Nephron progenitor cell (in vitro differentiated cells): ENCODE results near the gene SMG1.

ENCODE experiments used
- DNase-seq: peaks from one replicate; pipeline ENCODE4 v3.0.0; 2021
- H3K27ac Mint-ChIP-seq: 2 replicates; pipeline ENCODE4 v1.8.0; 2021; ENCODE audit warnings: mild to moderate bottlenecking, moderate library complexity, mixed read lengths
- H3K27me3 Mint-ChIP-seq: 2 replicates; pipeline ENCODE4 v1.8.0; 2021; ENCODE audit warnings: mild to moderate bottlenecking, low read depth, mixed read lengths; ENCODE audit not compliant: poor library complexity
- H3K36me3 Mint-ChIP-seq: 2 replicates; pipeline ENCODE4 v1.8.0; 2021; ENCODE audit warnings: low read depth, mixed read lengths
- H3K4me1 Mint-ChIP-seq: 2 replicates; pipeline ENCODE4 v1.8.0; 2021; ENCODE audit warnings: mixed read lengths
- H3K4me3 Mint-ChIP-seq: 2 replicates; pipeline ENCODE4 v1.8.0; 2021; ENCODE audit warnings: mild to moderate bottlenecking, moderate library complexity, mixed read lengths
- H3K9me3 Mint-ChIP-seq: 2 replicates; pipeline ENCODE4 v1.8.0; 2021; ENCODE audit warnings: mild to moderate bottlenecking, moderate library complexity, mixed read lengths
- TF ChIP-seq, protein P1 (sequence below): fragments of 200-600 bp; sonication (generic); IDR thresholded peaks from 2 replicates; pipeline ENCODE4 v1.5.0; 2021; ENCODE audit warnings: antibody characterized with exemption

SMG1 gene

DNA sequence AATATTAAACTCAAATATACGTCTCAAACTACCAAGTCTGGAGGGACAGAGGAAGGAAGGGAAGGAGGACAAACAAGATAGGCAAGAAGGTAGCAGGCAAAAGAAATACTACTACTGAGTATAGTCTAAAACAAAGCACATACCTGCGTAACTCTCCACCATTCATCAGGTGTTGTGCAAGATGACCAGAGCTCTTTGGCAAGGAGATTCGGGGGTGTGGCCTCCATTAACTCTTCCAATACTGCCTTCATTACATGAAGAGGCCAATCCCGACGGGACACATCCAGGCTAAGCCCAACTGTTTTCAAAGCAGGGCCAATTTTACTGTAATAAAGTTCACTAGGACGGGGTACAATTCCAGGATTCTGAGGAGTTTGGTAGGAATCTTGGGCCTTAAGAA lies 86.7 kb downstream of the SMG1 start:
- Mint-ChIP-seq H3K27me3 (no peaks in the 10 kb centered on the region), H3K9me3 (no peaks in the 10 kb centered on the region), H3K27ac (no peak overlapping the region), H3K4me1 (no peaks in the 10 kb centered on the region), H3K4me3 (no peak overlapping the region), H3K36me3 (peaks cover 93% of the 10 kb centered on the region)
- TF ChIP-seq, protein P1, sequence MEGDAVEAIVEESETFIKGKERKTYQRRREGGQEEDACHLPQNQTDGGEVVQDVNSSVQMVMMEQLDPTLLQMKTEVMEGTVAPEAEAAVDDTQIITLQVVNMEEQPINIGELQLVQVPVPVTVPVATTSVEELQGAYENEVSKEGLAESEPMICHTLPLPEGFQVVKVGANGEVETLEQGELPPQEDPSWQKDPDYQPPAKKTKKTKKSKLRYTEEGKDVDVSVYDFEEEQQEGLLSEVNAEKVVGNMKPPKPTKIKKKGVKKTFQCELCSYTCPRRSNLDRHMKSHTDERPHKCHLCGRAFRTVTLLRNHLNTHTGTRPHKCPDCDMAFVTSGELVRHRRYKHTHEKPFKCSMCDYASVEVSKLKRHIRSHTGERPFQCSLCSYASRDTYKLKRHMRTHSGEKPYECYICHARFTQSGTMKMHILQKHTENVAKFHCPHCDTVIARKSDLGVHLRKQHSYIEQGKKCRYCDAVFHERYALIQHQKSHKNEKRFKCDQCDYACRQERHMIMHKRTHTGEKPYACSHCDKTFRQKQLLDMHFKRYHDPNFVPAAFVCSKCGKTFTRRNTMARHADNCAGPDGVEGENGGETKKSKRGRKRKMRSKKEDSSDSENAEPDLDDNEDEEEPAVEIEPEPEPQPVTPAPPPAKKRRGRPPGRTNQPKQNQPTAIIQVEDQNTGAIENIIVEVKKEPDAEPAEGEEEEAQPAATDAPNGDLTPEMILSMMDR, result no peak
- no peak for DNase-seq

DNA sequence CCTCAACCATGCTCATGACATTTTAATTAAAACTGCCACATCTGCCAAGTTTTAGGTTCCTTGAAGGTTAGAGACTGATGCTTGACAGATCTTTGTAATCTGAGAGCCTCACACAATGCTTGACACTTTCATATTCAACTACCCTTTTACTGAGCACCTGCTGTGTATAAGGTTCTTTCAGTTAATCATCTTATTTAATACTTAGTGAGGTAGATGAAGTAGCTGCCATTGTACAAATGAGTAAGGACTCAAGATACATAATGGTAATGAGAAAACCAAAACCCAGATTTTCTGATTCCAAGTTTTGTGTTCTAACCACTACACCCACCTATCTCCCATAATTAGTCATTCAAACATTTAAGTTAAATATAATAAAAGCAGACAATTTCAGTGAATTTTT lies 89.5 kb downstream of the SMG1 start:
- H3K27ac Mint-ChIP-seq, result no peak overlapping the region
- DNase-seq, result no peak
- TF ChIP-seq, protein P1, result no peak
- no peak overlapping the region for H3K4me3 Mint-ChIP-seq
- H3K9me3 Mint-ChIP-seq, result no peaks in the 10 kb centered on the region
- peaks cover 80% of the 10 kb centered on the region for H3K36me3 Mint-ChIP-seq
- no peaks in the 10 kb centered on the region for H3K4me1 Mint-ChIP-seq
- H3K27me3 Mint-ChIP-seq, result no peaks in the 10 kb centered on the region

DNA sequence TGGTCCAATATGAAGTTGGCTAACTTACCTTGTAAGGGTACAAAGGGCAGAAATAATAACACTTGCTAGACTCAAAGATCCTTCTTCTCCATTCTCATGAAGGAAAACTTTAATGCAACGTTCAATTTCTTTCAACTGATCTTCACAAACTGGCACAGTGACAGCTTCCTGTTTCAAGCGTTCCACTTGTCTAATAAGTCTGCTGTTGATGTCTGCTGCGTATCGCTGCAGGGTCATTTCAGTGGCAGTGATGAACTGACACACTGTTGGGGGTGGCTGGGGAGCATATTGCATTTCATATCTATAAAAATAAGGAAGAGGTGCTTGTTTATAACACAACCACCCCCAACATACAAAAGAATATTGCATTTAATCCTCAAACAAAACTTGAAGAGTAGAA lies 91.3 kb downstream of the SMG1 start:
- no peak for DNase-seq
- H3K36me3 Mint-ChIP-seq, result peaks cover 77% of the 10 kb centered on the region
- no peaks in the 10 kb centered on the region for H3K9me3 Mint-ChIP-seq
- no peaks in the 10 kb centered on the region for H3K27me3 Mint-ChIP-seq
- no peaks in the 10 kb centered on the region for H3K4me1 Mint-ChIP-seq
- H3K4me3 Mint-ChIP-seq, result no peak overlapping the region
- peak overlapping the region; percentile 39 for H3K27ac Mint-ChIP-seq
- TF ChIP-seq, protein P1, result no peak

DNA sequence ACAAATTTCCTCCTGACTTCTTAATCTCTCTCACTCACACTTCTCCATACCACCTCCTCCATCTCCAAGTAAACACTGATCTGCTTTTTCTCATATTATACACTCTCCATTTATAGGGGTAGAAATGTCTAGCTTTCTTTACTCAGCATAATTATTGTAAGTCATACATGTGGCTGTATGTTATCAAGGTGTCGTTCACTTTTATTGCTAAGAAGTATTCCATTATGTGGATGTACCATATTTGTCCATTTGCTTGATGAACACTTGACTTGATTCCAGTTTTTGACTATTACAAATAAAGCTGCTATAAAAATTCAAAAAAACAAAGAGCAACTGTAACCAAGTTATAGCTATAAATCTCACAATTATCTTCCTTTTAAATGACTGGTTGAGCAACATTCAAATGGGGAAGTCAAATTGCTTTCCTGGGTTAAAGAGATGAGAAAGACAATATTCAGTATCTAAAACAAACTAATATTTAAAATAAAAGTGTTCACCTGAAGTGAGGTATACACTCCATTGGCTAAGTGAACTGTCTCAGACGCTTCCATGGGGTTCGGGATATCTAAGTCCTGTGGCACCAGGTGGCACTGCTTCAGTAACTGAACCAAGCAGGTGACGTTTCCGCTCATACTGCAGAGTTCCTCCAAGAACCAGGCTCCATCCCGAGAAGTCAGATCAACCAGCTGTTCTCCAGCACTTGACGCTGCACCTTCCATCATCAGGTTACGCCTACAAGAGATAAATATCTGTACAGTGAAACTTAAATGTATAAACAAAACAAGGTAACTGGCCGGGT lies 92.3 kb downstream of the SMG1 start:
- Mint-ChIP-seq H3K4me1 (no peaks in the 10 kb centered on the region), H3K9me3 (no peaks in the 10 kb centered on the region), H3K36me3 (peaks cover 77% of the 10 kb centered on the region), H3K4me3 (no peak overlapping the region), H3K27me3 (no peaks in the 10 kb centered on the region), H3K27ac (no peak overlapping the region)
- TF ChIP-seq, protein P1, result no peak
- DNase-seq, result no peak

DNA sequence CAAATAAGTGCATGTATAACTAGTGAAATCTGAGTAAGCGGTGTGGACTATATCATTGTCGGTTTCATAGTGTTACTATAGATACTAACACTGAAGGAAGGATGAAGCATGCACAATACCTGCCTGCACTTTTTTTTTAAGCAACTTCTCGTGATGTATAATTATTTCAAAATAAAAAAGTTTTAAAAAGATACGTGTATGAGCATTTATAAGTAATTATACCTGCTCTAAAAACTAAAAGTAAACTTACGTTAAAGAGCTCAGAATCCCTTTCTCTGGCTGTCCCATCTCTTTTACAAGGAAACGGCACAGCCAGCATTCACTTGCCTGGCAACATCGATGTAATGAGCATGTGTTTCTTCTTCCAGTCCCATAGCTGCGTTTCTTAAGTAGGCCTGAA lies 93.6 kb downstream of the SMG1 start:
- Mint-ChIP-seq H3K27me3 (no peaks in the 10 kb centered on the region), H3K9me3 (no peaks in the 10 kb centered on the region), H3K36me3 (peaks cover 77% of the 10 kb centered on the region), H3K27ac (no peak overlapping the region), H3K4me1 (no peaks in the 10 kb centered on the region), H3K4me3 (no peak overlapping the region)
- DNase-seq, result no peak
- TF ChIP-seq, protein P1, result no peak

DNA sequence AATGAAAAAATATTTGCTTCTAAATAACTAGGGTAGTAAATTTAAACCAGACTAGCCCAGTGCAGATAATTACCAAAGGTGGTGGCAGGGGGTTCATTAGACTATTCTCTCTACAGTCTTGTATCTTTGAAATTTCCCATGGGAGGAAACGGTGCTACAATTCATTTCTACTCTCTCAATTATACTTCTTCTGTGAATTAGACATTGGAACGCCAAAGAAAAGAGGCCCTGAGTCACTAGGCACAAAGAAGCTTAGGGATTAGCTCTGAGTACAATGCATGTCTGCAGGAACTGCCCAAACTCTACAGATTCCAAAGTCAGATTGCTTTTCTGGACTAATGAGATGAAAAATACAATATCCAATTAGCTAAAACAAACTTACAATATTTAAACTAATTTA lies 94.2 kb downstream of the SMG1 start:
- H3K4me3 Mint-ChIP-seq, result no peak overlapping the region
- H3K27ac Mint-ChIP-seq, result no peak overlapping the region
- no peaks in the 10 kb centered on the region for H3K4me1 Mint-ChIP-seq
- peaks cover 74% of the 10 kb centered on the region for H3K36me3 Mint-ChIP-seq
- no peaks in the 10 kb centered on the region for H3K27me3 Mint-ChIP-seq
- peaks cover under 1% of the 10 kb centered on the region for H3K9me3 Mint-ChIP-seq
- TF ChIP-seq, protein P1, result no peak
- no peak for DNase-seq
